ENCODE results near the gene RAB35.

The RAB35 gene

DNA sequence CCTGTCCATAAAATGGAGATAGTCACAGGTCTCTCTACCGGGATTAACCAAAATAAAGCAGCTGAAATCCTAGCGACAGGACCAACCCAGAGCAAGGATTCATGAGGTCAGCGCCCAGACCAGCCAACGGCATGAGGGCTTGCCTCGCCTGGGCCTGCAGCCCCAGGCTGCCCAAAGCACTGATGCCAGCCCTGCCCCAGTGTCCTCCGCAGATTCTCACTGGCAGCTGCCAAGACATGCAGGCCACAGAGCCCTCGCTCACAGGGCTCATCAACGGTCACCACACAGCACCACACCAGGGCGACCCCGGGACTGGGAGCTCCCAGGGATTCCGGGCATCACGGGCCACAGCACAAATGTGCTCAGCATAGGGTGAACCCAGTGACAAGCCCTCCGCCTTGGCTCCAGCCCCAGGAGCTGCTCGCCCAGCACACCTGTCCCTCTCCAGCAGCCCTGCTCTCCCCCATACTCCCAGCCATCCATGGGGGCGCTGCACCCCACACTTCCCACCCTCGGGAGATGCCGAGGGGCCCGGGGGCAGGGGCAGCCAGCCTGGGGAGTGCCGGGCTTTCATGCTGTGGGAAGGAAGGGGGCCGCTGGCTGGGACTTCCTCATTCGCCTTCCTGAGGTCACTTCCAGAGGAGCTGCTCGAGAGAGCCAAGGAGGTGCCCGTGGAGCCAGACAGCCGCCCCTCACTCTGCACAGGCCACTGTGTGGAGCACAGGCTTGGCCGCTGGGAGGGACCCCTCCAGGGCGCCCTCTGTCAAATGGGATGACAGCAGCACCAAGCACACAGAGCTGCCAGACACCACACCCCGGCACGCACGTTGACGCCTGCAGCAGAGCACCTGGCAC lies 14.1 kb downstream of the RAB35 start:
- DNase-seq: no peak

DNA sequence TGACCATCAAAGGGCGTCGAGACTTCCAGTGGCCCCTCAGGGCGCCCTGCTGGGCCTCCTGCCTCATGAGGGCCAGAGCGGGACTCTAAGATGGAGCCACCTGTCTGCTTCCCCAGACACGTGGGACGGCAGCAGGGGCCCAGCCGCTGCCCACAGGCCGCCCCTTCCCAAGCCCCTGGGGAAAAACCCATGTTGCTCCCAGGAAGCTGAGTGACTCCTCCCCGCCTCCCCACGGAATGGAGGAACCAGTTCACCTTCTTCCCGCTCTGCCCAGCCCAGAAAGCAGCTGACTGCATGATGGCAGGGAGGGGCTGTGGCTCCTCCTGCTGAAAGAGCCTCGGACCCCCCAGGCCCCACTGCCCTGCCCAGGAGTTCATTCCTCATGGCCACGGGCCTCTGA lies 14.9 kb downstream of the RAB35 start:
- no peak for DNase-seq

DNA sequence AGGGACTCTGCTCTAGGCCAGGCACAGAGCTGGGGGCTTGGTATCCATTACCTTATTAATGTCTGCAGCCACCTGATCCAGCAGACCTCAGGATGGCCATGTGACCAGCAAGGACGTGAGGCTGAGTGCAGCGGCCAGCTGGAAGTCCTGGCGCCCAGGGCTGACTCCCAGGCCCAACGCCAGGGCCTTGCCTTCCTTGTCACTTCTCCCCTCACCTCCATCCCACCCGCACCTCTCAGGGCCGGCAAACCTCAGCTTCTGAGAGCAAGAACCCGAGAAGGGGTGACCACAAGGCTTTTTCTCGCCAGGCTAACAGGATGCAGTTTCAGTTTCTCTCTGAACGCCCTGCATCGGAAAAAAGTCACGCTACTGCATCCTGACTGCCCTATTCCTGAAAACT lies 15.4 kb downstream of the RAB35 start:
- DNase-seq: no peak

DNA sequence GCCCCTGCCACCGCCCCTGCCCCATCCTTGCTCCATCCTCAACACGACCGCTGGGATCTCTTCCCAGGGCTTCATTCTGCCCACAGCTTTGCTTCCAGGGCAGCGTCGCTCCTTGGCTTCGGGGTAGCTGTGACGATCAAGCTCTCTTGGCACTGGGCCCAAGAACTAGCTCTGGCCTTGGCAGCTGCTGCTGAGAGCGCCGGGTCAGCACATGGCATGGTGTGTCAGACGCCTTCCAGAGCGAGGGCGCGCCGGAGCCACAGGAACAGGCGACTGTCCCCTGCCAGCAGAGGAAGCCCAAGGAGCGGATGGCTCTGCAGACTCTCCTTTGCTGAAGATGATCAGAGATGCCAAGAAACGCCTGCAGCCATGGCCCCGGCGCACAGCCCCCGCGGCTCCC lies 15.9 kb downstream of the RAB35 start:
- no peak for DNase-seq

DNA sequence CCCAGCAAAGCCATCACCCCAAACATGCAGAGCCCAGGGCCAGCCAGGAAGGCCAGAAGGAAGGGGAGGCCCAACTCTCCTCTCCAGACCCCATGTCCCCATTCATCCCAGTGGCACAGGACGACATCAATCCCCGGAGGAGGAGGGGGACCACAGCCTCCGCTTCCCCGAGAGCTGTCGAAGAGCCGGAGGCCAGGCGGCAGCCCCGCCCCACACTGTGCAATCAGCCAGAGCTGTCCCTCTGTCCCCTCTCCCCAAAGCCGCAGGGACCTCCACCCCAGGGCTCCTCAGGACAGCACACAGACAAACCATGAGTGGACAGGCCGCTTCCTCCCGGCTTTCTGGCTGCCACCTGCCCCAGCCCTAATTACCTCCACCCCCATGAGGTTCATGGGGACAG lies 16.8 kb downstream of the RAB35 start:
- DNase-seq: no peak

DNA sequence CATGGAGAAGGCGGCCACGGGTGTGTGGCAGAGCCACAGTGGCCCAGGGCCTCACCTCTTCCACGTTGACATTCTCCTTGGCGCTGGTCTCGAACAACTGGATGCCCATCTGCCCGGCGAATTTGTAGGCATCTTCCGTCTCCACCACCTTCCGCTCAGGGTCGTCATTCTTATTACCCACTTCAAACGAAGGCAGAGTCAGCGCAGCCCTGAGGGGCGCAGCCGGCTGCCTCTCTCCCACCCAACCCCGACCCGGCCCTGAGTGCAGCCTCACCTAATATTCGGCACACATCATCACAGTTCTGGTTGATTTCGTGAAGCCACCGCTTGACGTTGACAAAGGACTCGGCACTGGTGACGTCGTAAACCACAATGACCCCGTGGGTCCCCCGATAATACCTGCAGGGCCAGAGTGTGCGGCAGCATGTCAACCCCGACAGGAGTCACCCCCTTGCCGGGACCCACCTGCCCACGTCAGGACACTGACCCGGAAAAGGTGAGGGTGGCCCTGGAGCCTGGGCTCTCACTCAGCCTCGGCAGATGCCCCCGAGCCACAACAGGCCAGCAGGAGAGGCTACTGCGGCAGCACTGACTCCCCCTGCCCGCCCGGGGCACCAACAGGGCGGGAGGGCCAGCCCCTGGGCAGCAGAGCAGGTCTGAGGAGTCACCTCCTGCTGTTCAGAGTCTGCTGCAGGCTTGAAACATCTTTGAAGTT lies 17.6 kb downstream of the RAB35 start:
- DNase-seq: no peak

DNA sequence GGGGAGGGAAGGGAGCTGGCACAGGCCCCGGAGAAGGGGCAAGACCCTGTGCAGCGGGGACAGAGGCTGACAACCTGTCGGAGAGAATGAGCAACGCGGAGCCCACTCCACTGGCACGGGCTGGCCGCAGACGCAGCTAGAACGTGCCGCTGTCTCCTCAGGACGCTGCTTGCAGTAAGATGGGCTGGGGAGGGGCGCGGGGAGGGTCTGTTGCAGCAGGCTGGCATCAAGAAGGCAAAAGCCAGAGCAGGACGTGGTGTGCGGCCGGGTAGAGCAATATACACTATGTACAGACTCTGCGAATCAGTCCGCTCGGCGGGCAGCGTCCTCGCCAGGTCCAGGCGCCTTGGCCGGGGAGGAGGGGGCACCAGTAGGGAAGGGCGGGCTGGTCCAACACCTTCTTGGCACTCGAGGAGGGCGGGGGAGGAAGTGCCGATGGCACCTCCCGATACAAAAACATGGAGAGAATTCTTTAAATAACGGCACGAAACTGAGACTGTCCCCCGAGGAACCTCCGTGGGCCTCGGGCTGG lies 19.8 kb downstream of the RAB35 start:
- DNase-seq: no peak

DNA sequence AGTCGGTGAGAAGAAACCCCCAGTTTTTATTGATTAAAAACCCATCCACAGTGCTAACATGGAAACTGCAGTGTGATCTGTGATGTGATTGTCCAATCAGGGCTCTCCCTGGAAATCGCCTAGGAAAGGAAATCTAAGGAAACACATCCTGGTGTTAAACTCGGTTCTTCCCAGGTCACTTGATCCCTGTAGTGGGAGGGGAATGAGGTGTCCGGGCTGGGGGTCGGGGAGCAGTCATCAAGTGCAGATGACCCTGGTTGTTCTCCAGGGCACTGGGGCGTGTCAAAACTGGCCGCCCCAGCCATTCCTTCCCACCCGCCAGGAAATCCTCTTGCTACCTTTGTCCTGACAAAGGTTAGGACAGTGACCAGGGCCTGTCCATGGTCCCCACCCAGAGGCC lies 20.8 kb downstream of the RAB35 start:
- no peak for DNase-seq

DNA sequence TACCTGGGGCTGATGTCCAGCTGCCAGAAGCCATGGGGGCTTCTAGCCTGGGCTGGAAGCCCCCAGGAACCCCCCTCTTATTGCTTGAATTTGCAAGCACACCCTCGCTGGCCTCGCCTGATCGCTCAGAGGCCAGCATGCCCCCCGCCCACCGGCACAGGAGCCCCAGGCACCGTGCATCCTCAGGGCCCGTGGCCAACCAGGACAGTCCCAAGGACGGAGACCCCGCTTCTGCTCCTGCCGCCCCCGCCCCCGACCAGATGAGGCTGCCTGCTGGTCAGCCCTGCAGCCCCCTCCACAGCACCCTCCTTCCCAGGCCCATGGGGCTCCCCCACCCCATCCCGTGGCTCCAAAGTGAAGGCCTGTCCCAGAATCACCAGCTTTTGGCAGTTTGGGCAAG lies 21.2 kb downstream of the RAB35 start:
- DNase-seq: no peak

DNA sequence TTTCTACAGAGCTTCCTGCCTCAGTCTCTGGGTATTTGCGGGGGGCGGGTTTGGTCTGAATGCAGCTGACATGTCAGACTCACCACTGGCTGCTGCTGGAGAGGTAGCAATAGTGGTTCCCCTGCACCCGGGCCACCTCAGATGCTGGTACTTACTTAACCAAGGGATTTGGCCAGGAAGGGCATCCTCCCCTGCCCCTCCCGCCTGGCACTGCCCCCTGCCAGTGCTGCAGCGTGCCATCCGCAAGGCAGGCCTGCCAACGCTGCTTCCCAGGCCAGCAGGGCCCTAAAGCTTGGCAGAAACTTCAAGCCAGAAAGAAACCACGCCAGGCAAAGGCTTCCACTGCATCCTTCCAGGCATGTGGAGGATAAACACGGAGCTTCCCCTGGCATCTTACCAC lies 22.1 kb downstream of the RAB35 start:
- DNase-seq: no peak

DNA sequence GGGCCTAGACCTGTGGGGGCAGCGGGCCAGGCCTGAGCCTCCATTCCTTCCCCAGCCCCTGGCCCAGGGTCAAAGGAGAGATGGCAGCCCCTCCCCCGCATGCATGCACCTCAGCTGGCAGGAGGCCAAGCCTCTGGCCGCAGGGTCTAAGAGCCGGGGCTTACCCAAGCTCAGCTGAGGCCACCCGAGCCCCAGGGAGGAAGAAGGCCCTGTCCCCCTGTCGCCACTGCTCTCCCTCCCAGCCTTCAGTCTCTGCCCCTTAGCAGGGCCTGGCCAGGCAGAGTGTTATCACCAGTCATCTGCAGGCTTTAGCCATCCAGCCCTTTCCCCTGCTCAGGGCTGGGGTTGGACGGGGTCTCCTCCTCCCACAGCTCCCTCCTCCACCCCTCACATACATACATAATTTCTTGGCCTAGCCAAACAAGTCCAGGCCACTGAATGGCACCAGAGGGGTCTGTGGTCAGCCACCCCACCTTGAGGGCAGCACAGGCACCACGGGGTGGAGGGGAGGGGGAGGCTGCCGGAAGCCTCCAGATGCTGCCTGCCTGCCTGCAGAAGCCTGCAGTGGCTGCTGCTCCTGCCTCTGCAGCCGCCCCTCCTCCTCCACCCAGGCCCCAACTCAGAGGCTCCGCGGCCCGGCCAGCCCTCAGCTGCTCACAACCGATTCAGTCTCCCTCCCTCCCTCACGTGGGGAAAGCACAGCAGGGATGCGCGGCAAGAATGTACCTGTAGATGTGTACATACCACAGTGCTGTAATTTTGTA lies 22.8 kb downstream of the RAB35 start:
- DNase-seq: no peak

DNA sequence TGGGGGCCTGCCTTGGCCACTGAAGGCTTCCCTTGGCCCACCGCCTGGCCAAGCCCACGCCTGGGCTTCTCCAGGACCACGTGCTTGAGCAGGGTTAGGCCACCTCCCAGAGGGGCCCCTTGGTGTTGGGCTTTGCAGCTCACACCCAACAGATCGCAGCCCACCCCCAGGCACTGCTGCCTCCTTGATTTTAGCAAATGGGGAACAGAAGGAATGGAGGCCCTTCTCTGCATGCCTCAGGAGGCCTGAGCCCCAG lies 23.3 kb downstream of the RAB35 start:
- no peak for DNase-seq

DNA sequence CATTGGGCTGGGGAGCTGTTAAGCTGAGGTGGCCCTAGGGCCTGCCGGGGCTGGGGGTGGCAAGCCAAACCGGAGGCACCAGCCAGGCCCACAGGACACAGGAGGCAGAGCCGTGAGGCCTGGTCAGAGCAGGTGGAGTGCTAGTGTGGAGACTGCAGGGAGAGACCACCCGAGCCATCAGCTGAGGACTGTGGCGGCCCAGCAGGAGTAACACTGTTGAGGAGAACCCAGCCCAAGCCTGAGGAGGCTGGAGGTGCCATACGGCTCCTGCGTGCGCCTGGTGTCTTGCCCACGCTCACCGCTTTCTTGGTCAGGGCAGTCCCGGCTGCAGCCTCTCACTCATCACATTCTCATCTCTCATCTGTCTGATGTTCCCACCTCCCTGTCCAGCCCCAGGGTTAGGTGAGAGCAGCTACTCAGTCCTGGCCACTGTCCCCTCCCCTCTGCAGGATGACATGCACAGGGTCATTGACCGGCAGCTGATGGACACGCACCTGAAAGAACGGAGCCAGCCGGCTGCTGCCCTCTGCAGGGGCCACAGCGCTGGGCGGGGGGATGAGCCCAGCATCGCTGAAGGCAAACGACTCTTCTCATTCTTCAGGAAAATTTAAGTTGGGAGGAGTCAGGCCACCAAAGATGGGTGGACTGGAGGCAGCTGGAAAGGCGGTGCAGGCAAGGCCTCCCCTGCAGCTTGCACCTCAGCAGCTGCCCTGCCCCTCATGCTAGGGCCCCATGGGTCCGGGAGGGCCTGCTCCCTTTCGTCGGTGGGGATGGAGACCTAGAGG lies 23.8 kb downstream of the RAB35 start:
- DNase-seq: no peak

DNA sequence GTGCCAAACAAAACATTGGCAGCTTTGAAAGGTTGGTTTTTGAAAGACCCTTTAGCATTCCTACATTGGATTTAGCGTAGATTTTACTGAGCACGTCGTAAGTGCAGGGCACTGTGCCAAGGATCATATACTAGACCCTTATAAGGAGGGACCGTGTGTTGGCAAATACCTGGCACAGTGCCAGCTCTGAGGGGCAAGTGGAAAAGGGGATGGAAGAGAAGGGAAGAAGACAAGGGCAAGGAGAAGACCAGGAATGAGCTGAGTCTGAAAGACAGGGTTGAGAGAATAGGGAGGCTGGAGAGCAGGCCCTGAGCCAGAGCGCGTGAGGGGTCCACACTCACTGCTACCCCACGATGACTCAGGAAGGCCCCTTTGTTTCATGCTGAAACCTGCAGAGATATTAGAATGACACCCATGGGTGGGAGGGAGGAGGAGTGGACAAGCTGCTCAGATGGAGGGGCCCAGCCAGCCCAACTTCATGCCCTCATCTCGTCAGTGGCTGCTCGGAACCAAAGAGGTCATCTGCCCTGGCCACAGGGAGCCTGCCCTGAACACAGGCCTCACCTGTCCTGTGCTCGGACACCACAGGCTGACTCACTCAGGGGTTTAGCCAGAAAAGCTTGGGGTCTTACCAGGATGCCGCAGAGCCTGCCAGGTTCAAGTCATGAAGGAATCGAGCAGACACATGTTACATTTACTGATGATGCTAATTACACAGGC lies 25.0 kb downstream of the RAB35 start:
- no peak for DNase-seq

DNA sequence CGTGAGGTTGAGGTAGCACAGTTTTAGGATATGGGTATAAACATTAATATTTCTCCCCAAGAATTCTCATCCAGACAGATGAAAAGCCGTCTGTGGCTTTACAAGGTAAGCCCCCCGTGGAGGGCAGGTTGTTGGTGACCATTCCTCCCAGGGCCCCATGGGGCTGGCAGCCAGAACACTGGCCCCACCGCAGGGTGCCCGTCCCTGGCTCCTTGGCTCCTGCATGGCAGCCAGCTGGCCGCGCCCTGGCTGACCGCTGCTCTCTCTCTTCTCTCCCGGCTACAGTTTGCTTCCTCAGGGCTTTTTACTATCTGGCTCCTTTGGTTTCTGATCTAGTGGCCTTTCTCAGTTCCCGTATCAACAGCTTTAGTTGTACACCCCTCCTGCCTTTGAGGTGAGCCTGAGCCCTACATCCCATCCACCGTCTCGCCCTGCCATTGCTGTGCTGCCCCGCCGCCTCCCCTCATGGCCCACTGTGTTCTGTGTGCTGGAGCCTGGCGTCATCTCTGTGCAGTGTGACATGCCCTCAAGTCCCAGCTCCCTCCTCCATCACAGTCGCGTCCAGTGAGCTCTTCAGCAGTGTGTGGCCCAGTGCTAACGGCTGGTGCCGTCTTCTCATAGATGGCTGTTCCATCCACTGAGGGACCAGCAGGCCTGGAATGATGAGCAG lies 25.8 kb downstream of the RAB35 start:
- DNase-seq: no peak

DNA sequence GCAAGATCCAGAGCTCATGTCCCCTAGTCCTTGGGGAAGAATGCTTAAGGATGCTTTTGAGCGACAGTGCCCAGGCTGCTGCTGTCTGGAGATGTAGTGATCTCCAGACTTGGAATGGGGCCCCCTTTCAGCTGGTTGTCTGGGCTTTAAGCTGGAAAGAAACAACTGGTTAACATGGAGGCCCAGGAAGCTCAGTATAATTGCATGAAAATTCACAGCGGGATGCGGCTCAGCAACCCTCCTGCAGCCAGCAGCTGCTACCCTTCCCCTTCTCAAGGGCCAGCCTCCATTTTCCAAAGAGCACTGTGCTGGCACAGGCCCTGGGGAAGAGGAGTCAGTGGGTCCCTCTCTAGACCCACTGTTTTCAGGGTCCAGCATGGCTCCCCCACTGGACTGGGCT lies 26.3 kb downstream of the RAB35 start:
- DNase-seq: no peak

DNA sequence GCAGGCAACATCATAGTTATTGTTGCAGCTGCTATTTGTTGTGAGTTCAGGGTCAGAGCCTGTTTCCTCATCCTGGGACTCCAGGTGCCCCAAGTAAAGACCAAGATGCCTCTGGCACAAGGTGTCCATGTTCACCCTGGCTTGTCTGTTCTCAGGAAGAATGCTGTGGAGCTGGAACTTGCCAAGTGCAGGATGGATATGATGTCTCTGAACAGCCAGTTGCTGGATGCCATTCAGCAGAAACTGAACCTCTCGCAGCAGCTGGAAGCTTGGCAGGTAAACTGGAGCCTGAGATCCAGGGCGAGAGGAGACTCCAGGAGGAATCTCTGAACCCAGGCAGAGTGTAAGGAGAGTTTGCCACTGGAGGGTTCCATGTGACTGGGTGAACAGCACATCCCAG lies 26.8 kb downstream of the RAB35 start:
- no peak for DNase-seq

DNA sequence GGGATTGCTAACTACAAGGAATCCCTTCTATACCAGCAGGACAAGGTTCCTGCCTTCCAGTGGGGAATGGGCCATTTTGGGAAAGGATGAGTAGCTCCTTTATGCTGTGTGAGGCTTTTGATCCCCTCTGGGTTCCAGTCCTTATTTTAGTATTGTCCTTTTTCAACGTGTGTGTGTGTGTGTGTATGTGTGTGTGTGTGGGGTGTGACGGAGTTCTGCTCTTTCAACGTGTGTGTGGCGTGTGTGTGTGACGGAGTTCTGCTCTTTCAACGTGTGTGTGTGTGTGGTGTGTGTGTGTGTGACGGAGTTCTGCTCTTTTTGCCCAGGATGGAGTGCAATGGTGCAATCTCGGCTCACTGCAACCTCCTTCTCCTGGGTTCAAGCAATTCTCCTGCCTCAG lies 27.4 kb downstream of the RAB35 start:
- no peak for DNase-seq

DNA sequence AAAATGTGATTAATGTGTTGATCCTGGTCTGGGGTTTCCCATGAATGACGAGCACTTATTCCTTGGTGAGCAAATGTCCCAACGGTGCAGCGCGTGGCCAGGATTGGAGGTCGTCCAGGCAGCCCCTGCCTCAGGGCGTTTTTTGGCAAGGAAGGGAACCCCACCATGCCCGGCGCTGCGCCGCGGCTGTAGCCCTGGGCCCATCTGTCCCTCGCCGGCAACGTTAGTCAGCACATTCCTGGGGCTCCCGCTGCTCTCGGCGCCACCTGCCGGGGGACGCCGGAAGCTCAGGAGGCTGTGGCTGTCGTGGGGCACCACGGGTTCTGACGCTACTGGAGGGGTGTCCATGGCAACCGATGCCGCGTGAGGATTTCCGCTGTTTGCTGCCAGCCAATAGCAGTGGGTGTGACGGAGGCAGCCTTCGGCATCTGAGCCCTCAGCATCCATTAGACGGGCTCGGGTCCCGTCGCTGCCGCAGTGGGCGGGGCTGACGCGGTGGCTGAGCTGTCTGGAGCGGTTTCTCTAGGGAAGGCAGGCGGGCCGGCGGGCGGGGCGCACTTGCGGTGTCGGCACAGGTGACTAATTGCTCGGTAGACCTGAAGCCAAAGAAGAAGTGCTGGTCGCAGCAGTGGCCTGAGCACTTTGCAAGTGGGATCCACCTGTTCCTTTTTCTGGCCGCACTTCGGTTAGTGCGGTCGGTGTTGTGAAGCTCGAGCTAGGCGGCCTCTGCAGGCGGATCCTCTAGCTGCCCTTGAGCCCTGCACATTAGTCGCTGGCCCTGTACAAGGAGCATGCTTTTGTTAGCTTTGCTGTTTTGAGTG lies 29.5 kb downstream of the RAB35 start:
- peak; percentile 93 for DNase-seq

DNA sequence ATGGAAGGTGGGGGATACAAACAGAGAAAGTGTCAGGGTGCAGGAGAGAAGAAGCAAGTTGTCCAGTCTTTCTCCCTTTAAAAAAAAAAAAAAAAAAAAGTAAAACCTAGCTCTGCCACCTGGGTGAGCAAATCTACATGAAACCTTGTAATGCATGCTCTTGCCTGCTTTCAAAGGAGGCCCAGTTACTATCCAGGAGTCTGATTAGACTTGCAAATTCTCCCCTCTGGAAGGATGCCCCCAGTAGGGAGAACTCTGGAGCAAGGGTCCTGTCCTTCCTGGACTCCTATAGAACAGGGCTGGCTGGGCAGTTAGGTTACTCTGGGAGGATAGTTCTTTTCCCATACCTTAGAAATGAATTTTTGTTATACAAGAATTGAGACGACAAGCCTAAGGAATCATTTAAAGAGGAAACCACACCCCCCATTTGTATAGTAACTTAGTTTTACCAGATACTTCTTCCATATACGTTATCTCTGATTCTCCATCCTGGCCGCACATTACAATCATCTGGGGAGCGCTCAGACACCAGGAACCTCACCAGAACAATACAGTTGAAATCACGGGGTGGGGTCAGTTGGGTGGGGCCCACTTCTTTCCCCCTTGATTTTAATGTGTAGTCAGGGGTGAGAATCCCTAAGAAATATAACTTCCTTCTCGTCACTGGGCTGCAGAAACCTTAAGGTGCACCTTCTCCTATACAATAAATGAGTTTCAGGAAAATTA lies 30.5 kb downstream of the RAB35 start:
- DNase-seq: no peak

Data from GOT3 (cell line).